ENCODE measurements around the gene ATG5. TPM values are rescaled to one million over a fixed set of nuclear protein-coding genes. Genes with fewer than 3 reads are reported as not detected.

ATG5 gene
- total and polyA plus RNA-seq, 2 donors from 2014 or later = 26.5 to 31.6 TPM

DNA sequence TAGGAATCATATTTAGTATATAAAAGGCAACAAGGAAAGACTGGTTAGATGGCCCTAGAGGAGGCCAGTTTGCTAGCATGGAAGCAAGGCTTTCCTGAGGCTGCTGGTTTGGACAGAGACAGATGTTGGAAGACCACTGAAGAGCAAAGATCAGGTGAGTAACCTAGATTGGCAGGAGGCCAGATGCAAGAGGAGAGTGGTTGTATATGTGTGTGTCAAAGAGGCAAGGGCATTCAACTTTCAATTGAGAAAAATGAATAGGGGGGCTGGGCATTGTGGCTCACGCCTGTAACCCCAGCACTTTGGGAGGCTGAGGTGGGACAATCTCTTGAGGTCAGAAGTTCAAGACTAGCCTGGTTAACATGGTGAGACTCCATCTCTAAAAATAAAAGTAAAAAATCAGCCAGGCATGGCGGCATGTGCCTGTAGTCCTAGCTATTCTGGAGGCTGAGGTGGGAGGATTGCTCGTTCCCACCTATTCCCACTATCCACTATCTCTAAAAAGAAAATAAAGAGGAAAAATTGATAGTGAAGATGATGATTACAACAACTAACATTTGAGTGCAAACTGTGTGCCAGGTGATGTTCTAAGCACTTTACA is 159.6 kb downstream of the ATG5 start:
- intact Hi-C loops (cut with DNase I) = no loop called here
- H3K9ac ChIP-seq (ENCODE audit: low read length in 3 of 3) = no peak overlapping the region
- TF ChIP-seq, protein P1, sequence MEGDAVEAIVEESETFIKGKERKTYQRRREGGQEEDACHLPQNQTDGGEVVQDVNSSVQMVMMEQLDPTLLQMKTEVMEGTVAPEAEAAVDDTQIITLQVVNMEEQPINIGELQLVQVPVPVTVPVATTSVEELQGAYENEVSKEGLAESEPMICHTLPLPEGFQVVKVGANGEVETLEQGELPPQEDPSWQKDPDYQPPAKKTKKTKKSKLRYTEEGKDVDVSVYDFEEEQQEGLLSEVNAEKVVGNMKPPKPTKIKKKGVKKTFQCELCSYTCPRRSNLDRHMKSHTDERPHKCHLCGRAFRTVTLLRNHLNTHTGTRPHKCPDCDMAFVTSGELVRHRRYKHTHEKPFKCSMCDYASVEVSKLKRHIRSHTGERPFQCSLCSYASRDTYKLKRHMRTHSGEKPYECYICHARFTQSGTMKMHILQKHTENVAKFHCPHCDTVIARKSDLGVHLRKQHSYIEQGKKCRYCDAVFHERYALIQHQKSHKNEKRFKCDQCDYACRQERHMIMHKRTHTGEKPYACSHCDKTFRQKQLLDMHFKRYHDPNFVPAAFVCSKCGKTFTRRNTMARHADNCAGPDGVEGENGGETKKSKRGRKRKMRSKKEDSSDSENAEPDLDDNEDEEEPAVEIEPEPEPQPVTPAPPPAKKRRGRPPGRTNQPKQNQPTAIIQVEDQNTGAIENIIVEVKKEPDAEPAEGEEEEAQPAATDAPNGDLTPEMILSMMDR (IDR thresholded peaks at IDR 0.05; ENCODE audit: borderline replicate concordance, extremely low read depth, insufficient read depth) = no peak
- no peaks in the 10 kb centered on the region for H3K4me1 ChIP-seq (ENCODE audit: control insufficient read depth in 2 of 3, insufficient read depth in 2 of 3, low read depth in 1 of 3, low read length in 3 of 3)
- H3K9me3 ChIP-seq (ENCODE audit: control insufficient read depth in 2 of 3, insufficient read depth in 1 of 3, low read length in 3 of 3) = no peaks in the 10 kb centered on the region
- no peaks in the 10 kb centered on the region for H3K27me3 ChIP-seq (ENCODE audit: control insufficient read depth, insufficient read depth, low read length)
- H3K27ac ChIP-seq (ENCODE audit: low read depth in 2 of 2, low read length in 2 of 2) = no peak overlapping the region
- no peaks in the 10 kb centered on the region for H3K36me3 ChIP-seq (ENCODE audit: control insufficient read depth in 2 of 3, insufficient read depth in 3 of 3, low read length in 3 of 3)
- FAIRE-seq = no peak
- no peak overlapping the region for H3K4me3 ChIP-seq (ENCODE audit: low read length in 3 of 3)
- no peak for DNase-seq

DNA sequence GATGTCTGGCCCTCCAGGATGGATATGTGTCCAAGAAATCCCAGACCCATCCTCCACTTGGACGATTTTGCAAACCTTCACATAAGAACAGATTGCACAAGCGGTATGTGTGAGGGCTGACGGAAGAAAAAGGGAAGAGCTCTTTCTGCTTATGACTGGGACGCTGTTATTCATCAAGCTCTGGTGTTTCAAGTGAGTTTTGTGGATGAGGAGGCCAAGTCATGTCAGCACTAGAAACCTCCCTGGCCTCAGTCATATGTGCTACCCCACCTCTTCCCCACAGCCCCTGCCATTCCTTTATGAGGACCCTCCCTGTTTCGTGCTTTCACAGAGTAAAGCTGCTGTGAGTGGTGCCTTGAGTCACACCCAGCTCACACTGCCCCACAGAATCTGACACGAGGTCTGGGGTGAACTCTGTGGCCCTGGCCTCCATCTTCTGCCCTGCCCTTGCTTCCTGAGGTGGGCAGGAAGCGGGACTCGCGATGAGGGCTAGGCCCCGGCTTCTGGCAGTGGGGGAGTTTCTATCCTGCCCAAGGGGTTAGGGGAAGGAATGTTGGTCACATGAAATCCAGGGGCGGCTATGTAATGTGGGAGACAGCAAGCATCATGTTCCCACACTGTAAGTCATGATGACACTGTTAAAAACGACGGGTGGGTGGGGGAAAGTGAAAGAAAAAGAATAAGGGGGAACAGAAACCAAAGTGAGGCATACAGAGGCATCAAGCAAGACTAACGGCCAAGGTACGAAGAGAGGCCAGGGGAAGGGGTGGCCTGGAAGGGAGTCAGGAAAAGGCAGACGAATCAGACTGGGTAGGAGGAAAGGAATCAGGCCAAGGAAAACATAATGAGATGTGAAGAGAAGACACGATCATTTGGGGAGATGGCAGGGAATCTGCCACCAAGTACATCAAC is 161.3 kb downstream of the ATG5 start:
- intact Hi-C loops (cut with DNase I) = no loop called here
- Histone ChIP-seq H3K27me3 (ENCODE audit: control insufficient read depth, insufficient read depth, low read length) (no peaks in the 10 kb centered on the region), H3K4me1 (ENCODE audit: control insufficient read depth in 2 of 3, insufficient read depth in 2 of 3, low read depth in 1 of 3, low read length in 3 of 3) (no peaks in the 10 kb centered on the region), H3K36me3 (ENCODE audit: control insufficient read depth in 2 of 3, insufficient read depth in 3 of 3, low read length in 3 of 3) (no peaks in the 10 kb centered on the region), H3K4me3 (ENCODE audit: low read length in 3 of 3) (no peak overlapping the region), H3K9ac (ENCODE audit: low read length in 3 of 3) (no peak overlapping the region), H3K27ac (ENCODE audit: low read depth in 2 of 2, low read length in 2 of 2) (peak overlapping the region in 1 of 2 donors; percentile 51), H3K9me3 (ENCODE audit: control insufficient read depth in 2 of 3, insufficient read depth in 1 of 3, low read length in 3 of 3) (no peaks in the 10 kb centered on the region)
- TF ChIP-seq, protein P1 (IDR thresholded peaks at IDR 0.05; ENCODE audit: borderline replicate concordance, extremely low read depth, insufficient read depth) = no peak
- no peak for FAIRE-seq
- DNase-seq = peak in 1 of 5 donors; percentile 39

DNA sequence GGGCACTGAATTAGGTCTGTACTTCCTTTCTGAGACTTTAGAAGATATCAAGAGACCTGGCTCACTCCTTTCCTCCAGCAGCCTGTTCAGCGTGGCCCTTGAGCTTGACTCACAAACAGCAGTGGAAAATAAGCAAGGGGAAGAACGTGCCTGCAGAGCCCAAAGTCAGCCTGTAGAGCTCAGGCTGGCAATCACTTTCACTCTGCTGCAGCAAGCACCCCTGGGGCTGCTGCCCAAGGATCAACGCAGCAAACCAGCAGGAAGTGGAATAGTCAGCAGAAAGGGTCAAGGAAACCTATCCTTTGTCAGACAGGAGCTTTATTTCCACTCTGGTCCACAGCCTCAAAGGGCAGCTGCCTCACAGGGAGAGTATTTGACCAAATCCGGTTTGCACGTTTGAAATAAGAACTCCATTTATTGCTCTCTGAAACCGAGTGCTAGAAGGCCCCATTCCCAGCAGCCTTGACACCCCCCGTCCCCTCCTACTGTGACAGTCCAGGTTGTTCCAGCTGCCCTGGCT is 162.1 kb downstream of the ATG5 start:
- no peak overlapping the region for H3K9ac ChIP-seq (ENCODE audit: low read length in 3 of 3)
- peak overlapping the region in 1 of 2 donors; percentile 51 for H3K27ac ChIP-seq (ENCODE audit: low read depth in 2 of 2, low read length in 2 of 2)
- DNase-seq = peak in 1 of 5 donors; percentile 23
- TF ChIP-seq, protein P1 (IDR thresholded peaks at IDR 0.05; ENCODE audit: borderline replicate concordance, extremely low read depth, insufficient read depth) = no peak
- no peaks in the 10 kb centered on the region for H3K9me3 ChIP-seq (ENCODE audit: control insufficient read depth in 2 of 3, insufficient read depth in 1 of 3, low read length in 3 of 3)
- H3K27me3 ChIP-seq (ENCODE audit: control insufficient read depth, insufficient read depth, low read length) = no peaks in the 10 kb centered on the region
- FAIRE-seq = no peak
- no peak overlapping the region for H3K4me3 ChIP-seq (ENCODE audit: low read length in 3 of 3)
- intact Hi-C loops (cut with DNase I) = no loop called here
- H3K36me3 ChIP-seq (ENCODE audit: control insufficient read depth in 2 of 3, insufficient read depth in 3 of 3, low read length in 3 of 3) = no peaks in the 10 kb centered on the region
- no peaks in the 10 kb centered on the region for H3K4me1 ChIP-seq (ENCODE audit: control insufficient read depth in 2 of 3, insufficient read depth in 2 of 3, low read depth in 1 of 3, low read length in 3 of 3)

Data from kidney (tissue), 14 donors.